Measurements from ENCODE around the gene SUMF1.

The SUMF1 gene

DNA sequence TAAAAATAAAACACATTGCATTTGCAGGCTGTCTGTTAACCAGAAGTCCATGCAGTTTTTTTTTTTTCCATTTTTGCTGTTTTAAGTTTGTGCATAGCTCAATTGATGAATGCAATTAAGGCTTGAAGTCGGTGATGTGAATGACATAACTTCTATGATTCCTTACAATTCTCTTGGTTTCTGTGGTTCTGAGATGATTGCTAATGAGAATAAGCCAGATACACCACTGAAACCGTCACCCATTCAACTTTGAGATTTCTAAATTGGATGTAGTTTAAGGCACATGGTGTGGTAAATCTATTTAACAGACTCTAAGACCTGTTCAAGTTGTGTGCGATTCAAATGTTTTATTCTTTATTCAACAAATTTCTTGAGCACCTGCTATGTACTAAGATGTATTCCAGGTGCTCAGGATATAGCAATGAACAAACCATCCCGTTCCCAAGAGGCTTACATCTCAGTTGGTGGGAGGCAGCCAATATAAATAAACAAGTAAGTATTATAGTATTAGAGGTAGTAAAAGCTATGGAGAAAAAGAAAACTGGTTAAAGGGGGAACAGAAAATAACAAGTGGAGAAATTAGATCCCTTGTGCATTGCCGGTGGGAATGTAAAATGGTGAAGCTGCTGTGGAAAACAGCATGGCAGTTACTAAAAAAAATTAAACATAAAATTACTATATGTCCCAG is 30.1 kb upstream of the SUMF1 start:
- no peak for DNase-seq

DNA sequence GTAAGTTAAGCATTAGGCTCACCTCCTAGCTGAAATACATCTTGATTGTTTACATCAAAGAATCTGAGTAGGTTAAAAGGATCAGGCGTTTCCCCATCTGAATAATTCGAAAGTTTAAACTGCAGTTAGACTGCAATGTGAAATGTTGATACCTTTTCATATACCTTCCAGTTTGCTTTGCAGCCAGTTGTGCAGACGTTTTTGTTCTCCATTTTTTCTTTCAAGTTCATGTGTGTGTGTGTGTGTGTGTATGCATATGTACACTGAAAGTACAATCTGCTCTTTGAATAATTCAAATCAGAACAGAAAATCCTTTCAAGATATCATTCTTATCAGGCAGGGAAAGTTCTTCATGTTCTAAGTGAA is 29.0 kb upstream of the SUMF1 start:
- DNase-seq, result no peak

DNA sequence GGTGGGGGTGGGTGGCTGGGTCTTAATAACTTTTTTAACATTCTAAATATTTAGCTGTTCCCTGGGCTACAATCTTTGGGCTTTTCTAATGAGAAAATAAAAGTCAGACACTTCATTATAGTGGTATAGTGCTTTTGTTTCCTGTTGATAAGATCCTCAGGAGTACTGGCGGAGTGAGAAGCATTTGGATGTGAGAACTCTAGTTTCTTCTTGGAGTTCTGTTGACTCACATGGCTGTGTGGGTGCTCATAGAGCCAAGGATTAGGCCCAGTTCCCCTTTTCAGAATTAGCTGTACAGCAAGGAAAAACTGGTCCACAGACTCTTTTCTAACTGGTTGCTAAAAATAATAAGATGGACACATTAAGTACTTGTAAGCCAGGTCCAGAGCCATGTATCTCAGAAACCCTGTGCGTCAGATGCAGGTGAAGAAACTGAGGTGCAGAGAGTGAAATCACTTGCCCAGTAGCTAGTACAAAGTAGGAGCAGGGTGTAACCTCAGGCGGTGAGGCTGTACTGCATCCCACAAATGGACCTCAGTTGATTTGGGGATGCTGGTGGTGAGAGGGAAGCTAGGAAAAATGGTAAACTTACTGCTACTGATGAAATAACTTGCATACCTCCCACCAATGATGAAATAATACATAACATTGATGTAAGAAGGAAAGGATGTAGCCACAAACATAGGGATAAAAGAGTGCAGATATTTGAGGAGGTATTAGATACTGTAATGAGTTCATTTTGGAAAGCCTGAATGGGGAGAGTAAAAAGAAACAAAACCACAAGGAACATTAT is 28.4 kb upstream of the SUMF1 start:
- no peak for DNase-seq

DNA sequence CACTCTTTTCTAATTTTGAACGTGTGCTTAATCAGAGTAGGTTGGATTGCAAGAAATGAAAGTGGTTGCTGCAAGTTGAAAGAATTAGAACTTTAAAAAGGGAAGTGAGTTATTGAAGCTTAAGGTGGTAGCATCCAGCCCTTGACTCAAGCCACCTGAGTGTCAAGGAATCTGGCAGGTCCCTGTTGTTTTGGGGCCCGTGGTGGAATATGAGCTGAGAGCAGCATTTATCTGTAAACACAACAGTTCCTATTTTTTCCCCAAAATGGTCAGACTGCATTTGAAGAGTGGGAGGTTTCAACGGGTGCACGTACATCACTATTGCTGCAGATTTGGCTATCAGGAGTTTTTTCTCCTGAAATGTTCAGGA is 27.8 kb upstream of the SUMF1 start:
- no peak for DNase-seq

DNA sequence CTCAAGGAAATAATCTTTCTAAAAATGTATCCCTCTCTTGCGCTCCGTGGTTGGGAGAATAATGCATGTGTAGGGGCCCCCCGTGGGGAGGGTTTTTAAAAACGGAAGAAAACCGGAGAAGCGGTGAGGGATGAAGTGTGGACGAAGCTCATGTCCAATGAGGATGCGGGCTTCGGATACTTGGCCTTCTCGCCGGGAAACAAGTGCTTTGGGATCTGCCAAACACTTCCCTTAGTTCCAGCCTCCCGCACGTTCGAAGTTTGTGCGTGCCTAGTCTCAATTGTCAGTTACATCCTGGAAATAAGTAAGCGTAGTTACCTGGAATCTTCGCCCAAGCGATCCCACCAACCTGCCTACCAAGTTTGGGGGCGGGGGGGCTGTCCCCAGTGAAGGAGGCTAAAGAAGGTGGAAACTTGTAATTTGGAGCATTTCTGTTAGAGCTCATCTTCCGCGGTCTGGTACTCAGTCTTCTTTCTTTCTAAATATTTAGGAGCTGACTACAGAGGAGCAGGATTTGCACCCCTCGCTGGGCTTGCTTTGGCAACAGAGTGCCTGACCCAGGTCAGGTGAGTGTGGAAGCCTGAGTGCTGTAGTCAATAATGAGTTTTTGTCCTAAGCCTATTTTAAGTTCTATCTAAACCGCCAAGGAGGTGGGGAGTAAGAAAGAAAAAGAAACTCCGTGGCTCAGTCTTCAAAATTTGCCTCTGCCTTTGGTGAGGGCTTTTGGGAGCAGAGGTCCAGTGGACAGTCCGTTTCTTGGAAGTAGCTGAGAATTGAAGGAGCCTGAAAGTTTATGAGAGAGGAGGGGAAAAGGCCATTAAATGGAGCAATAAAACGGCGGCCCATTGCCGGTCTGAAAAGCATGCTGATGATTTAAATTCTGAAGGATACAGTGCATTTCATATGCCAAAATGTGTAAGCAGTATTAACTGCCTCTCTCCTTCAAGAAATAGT is 27.1 kb upstream of the SUMF1 start:
- peak; percentile 20 for DNase-seq

DNA sequence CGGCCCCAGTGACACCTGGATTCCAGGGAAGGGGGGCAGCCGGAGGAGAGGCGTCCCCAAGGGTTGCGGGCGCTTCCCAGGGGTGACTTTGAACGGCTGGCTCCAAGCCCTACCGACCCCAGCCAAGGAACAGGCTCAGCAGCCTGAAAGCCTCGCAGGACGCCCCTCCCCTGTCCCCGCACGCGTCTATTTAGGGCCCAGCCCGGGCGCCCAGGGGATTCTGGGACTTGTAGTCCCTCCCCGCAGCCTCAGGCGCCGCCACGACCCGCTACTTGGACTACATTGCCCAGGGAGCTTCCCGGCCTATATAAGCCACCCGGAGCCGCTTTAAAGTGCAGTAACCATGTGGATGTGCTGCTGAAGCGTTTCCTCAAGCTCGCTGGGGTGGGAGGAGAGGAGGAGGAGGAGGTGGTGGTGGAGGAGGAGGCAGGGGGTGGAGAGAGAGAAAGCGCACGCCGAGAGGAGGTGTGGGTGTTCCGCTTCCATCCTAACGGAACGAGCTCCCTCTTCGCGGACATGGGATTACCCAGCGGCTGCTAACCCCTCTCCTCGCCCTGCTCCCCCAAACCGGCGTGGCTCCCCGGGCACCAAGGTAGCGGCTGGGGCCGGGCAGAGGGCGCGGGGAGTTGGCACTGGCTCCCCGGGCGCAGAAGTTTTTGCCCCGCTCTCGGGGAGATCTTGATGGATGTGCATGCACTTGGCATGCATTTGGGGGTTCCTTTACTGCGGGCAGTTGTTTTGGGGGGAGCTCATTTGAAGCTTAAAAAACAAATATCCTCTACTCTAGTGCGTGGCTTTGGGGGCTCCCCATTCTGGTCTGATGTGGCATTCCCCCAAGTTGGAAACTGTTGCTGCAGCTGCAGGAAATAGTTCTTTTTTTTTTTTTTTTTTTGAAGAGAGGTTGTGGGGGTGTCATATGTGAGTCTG is 26.2 kb upstream of the SUMF1 start, which contains the start of gene ITPR1:
Gene ITPR1 (plus strand): TSS at position 335 of the 927 bp plus-strand sequence. CDS start 23,144 bp downstream, outside the sequence.
- DNase-seq, result peak; percentile 99

DNA sequence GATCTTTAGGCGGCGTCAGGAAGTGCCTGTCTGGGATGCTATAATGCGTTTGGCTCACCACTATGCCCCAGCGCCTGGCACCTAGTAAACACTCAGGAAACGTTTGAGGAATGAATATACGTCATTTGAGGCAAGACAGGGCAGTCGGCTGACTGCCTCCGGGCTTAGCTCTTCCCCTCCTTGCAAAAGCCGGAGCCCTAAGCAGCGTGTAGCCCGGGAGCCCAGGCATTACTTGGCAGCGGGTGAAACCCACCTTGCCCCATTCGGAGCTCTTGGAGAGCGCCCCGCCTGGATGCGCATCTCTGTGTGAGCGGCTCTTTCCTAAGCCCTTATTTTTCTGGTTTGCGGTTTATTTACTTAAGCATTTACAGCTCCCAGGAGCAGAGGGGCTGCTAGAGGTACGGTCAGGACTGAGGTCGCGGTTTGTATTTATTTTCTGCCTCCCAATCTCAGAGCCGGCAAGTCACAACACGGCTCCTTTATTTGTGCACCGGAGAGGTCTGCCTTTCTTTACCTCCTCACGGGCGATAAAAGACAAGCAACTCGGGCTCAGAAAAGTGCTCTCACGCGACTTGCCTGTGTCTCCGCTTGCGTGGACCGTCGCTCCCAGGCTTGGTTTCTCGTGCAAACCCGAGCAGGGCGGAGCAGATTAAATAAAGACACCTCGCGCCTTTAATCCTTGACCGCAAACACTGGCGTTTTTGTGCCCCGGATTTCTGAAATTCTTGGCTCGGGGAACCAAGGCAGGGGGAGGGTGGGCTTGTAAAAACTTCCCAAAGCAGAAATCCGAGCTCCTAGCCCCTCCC is 25.3 kb upstream of the SUMF1 start:
- peak; percentile 54 for DNase-seq

DNA sequence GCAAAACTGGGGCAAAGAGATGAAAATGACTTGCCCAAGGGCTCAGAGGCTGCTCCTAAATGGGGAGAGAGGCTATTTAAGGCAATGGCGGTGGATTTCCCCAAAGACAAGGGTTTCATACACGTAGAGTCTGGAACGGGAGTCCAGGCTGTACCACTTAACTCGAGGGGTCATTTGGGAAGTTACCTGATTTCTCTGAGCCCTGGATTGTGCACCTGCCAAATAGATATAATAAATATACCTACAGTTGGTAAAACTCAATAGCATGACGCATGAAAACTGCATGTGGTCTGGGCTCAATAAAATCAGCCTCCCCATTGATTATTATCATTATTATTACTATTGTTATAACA is 24.8 kb upstream of the SUMF1 start:
- DNase-seq, result no peak

DNA sequence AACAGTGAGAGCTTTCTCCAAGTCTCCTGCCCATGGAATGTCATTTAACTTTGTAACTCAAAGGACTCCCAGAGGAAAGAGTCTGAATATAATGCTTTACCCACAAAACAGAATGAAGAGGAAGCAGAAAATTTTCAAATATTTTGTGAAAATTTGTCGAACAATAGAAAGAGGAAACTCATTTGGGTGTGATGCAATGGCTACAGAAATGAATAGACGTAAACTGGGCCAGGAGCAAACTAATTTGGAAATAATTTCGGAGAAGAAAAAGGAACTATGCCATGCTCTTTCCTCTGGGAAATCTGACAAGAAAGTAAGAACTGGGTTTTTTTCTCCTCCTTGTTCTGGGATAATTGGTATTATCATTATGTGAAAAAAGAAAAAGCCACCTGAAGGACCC is 11.2 kb upstream of the SUMF1 start:
- no peak for DNase-seq

DNA sequence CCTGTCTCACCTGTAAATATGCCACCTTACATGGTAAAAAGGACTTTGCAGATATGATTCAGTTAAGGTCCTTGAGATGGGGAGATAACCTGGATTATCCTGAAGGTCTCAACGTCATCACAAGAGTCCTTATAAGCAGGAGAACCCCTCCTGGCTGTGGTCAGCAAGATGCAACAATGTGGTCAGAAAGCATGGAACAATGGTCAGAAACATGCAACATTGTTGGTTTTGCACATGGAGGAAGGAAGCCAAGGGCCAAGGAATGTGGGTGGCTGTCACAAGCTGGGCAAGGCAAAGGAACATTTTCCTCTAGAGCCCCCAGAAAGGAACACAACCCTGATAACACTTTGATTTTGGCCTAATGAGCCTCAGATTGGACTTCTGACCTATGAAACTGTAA is 9.4 kb upstream of the SUMF1 start:
- DNase-seq, result no peak

DNA sequence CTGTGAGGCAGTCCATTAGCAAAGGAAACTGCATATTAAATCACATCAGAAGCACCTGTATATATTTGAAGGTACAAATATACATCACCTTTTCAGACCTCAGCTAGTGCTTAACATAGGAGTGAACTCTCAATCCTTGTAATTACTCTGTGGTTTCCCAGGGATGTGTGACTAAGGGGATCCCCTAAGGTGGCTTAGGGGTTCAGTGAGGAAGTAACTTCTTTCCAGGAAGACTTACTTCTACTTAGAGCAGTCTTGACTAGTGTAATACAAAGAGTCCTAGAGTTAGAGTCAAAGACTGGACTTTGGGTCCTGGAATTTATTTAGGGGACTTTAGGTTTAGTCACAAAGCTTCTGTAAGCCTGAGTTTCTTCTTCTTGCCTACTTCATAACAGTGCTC is 8.7 kb upstream of the SUMF1 start:
- no peak for DNase-seq

DNA sequence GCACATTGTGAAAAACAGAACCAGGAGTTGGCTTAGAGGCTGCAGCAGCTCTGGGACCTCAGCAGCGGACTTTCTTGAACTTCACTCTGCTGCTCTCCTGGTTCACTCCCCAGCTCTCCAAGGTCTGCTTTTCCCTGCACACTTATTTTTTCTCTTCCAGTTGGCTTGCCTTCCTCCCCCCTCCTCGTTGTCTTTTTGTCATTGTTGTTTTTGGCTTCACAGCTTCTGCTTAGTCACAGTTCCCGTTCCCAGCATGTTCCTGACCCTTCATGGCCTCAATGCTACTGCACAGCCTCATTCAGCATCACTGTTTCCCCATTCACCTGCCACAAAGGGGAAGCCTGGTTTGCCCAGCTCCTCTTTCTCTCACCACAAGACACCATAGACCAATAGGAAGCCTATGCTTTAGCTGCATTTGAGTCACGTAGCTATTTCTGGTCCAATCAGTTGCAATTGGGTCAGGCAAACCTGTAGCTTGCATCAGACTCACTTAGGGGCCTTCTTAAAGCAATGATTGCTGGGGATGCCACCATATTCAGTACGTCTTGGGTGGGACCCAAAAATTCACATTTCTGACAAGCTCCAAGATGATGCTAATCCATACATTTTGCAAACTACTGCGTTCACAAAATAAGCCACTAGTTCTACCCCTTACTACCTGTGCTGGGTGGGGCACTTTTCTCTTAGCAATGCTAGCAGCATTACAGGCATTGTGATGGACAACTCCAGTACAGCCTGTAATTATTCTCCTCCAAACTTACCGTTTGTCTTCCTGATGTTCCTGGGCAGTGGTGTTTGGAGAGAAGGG is 7.8 kb upstream of the SUMF1 start:
- peak; percentile 14 for DNase-seq

DNA sequence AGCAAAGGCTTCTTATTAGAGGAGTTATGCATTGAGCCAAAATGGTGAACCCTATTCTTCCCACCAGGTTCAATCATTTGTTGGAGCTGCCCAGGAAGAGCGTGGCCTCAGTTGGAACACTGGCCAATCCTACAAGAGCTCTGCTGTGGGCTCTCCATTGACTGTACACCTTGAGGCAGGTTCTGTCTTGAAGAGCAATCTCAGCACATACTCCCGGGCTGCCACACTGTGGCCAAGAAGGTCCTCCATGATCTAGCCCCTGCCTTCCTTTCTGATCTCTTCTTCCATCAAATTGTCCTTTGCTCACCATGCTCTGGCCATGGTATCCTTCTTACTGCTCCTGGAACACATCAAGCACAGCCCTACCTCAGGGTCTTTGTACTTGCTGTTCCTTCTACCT is 5.7 kb upstream of the SUMF1 start:
- DNase-seq, result no peak

DNA sequence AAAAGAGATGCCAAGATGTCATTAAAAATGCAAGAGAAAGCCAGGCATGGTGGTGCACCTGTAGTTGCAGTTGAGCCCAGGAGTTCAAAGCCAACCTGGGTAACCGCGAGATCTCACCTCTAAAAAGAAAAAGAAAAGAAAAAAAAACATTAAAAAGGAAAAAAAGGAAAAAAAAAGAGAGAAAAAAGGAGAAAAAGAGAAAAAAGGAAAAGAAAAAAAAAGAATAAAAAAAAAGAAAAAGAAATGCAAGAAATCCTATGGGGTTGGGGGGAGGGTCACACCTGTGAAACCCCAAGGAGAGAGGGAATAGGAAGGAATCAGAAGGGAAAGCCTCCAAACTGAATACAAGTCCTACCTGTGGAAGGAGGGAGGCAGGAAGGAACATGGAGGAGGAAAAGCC is 5.2 kb upstream of the SUMF1 start:
- no peak for DNase-seq

DNA sequence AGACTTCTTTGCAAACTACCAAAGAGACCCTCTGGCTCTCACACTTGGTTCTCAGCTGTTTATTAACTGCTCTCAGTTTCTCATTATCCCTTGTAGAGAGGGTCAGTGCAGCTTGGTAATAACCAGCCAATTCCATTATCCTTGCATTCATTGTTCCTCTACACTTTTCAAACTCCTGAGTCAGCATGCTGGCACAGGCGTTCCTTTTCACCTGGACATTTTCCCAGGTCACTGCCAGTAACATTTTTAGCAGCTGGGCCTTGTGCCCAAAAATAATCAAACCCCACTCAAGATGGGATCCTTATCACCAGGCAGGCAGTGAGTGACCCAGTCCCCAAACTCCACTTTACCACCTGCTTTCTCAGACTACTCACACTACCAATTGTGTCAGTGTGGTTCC is 4.8 kb upstream of the SUMF1 start:
- no peak for DNase-seq

DNA sequence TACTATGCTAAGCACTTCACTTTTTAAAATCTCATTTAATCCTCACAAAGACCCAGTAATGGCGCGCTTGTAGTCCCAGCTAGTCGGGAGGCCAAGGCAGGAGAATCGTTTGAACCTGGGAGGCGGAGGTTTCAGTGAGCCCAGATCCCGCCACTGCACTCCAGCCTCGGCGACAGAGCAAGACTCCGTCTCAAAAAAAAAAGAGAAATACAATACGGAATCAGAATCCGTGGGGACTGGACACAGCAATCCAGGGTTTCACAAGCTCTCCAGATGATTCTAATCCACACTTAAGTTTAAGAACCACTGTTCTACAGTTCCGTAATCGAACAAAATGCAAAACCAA is 426 bp upstream of the SUMF1 start:
- DNase-seq, result no peak

DNA sequence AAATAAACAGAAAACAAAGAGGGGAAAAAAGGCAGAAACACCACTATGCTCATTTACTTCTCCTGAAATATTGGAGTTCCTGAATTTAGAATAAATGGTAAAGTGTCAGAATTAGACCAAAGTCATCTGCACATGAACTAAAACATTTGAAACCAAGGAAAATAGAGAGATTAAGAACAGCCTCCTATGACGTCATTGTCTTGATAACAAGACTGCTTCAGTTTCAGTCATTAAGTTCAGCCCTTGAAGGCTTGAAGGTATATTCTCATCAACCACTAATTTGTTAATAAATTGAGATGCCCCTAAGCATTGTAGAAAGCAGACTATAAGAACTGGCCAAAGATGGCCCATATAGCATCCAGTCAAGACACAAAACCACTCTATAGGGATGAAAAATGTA is 2.5 kb downstream of the SUMF1 start:
- no peak for DNase-seq

DNA sequence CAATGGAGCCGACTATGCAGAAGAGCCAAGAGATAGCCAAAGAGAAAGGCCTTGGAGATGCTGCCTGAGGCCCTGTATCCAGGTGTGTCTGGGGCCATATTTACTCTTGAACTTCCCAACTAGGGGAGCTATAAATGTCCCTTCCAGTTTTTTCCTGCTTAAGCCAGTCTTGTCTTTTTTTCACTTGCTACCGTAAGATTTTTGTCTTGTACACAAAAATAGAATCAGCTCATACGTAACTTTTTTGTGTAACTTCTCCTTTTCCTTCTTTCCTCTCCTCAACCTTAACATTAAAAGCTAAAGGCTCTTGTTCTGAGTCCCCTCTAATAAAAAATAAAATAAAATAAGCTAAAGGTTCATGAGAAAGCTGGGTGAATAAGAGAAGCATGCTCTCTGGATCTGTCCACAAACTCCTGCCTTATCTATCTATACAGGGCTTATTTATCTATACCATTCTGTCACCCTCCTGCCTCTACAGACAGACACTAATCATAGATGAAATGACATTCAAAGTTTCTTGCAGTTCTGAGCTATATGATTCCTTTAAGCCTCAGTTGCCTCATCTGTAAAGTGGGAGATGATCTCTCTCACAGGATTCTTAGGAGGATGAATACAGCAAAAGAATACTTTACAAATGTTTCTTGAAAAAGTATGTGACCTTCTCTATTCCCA is 4.6 kb downstream of the SUMF1 start:
- DNase-seq, result no peak

DNA sequence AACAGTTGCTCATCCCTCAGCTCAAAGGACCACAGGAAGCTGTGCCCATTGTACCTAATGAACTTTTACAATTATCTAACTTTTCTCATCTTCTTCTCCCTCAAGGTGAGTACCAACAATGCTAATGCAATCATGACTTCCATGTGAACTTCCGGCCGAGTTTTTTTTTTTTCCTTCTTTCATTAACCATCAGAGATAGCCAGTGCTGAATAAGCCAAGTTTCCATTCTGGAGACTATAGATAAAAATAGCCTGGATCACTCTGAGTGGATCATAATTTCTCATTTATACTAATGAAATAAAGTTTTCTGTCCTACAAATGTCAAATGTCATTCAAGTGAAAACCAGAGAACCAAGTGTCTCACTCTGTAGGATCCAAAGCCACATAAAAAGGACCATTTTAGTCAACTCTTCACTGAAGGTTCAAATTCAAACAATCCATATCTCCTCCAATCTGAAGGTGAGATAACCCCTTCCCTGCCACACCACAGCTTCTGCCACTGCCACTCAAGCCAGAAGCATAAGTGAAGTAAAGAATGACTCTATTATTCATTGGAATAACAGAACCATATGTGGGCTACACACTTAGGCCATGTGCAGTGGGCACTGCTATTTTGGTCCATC is 5.5 kb downstream of the SUMF1 start:
- no peak for DNase-seq

DNA sequence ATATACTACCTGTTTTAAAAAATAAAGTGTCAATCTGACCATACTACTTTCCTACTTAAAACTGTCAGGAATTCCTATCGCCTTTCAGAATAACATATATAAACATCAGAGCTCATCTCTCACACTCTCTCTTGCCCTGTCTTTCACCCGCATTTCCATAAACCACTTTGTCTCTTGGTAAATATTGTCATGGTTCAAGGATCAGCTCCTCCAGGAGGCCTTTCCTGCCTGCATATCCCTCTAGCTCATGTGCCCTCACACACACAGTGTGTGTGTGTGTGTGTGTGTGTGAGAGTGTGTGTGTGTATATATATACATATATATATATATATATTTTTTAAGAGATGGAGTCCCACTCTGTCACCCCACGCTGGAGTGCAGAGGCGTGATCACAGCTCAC is 6.7 kb downstream of the SUMF1 start:
- DNase-seq, result no peak
